A673 (cell line): ENCODE results near the gene ZNF837. TPM values are rescaled to one million over a fixed set of nuclear protein-coding genes. Genes with fewer than 3 reads are reported as not detected.

Experiments used
- BruUV-seq: library from RNA; stranded (reverse); fragments of 400-500 nt; replicated peaks from 2 replicates; lab custom pipeline; 2021; lab: Mats Ljungman, UMichigan
- CTCF ChIA-PET: fragments of 300-600 bp; sonication (Branson Sonifier 250); formaldehyde crosslinking; loops from one replicate; lab custom pipeline; 2022; ENCODE audit warnings: antibody characterized with exemption; lab: Charles Lee
- POLR2A ChIA-PET: fragments of 300-600 bp; sonication (Branson Sonifier 250); formaldehyde crosslinking; loops from one replicate; lab custom pipeline; 2022; ENCODE audit warnings: antibody characterized with exemption; ENCODE audit not compliant: low non-redundant PET; lab: Charles Lee
- DNase-seq: peaks from one replicate; pipeline ENCODE4 v3.0.0-alpha.2; 2015; ENCODE audit warnings: low spot score
- H3K27ac ChIP-seq: fragments of 200-600 bp; sonication (generic); 2 replicates; pipeline ENCODE4 v1.5.1; 2016; ENCODE audit warnings: mixed run types, low read depth, mild to moderate bottlenecking, mixed read lengths, antibody characterized with exemption, low read length; ENCODE audit not compliant: poor library complexity, severe bottlenecking
- H3K27me3 ChIP-seq: fragments of 200-600 bp; sonication (generic); replicated peaks from 2 replicates; pipeline ENCODE4 v1.6.1; 2017; ENCODE audit warnings: mixed run types, low read depth, mild to moderate bottlenecking, mixed read lengths, antibody characterized with exemption, low read length; ENCODE audit not compliant: insufficient read depth, poor library complexity
- H3K36me3 ChIP-seq: fragments of 200-600 bp; sonication (generic); 2 replicates; pipeline ENCODE4 v1.6.1; 2016; ENCODE audit warnings: mixed run types, mild to moderate bottlenecking, mixed read lengths, antibody characterized with exemption, low read length; ENCODE audit not compliant: insufficient read depth, poor library complexity, severe bottlenecking
- H3K4me1 ChIP-seq: fragments of 200-600 bp; sonication (generic); 2 replicates; pipeline ENCODE4 v1.6.1; 2017; ENCODE audit warnings: mixed run types, mild to moderate bottlenecking, mixed read lengths, antibody characterized with exemption, low read length; ENCODE audit not compliant: insufficient read depth, poor library complexity, severe bottlenecking
- H3K4me3 ChIP-seq: fragments of 200-600 bp; sonication (generic); 2 replicates; pipeline ENCODE4 v1.5.1; 2016; ENCODE audit warnings: low read depth, mixed run types, mild to moderate bottlenecking, mixed read lengths, low read length; ENCODE audit not compliant: poor library complexity, severe bottlenecking
- H3K9me3 ChIP-seq: fragments of 200-600 bp; sonication (generic); 2 replicates; pipeline ENCODE4 v1.6.1; 2016; ENCODE audit warnings: mixed run types, low read depth, mild to moderate bottlenecking, mixed read lengths, antibody characterized with exemption, low read length; ENCODE audit not compliant: poor library complexity, severe bottlenecking
- CTCF ChIP-seq: fragments of 300-800, 200-600 bp; sonication (generic); conservative IDR thresholded peaks from 2 replicates; pipeline ENCODE4 v1.5.1; 2017; ENCODE audit warnings: low read depth, mild to moderate bottlenecking, antibody characterized with exemption, low read length, moderate library complexity, mixed read lengths
- EZH2 ChIP-seq: fragments of 200-600 bp; sonication (generic); IDR thresholded peaks from 2 replicates; pipeline ENCODE4 v1.6.1; 2017; ENCODE audit warnings: borderline replicate concordance, low read depth, mild to moderate bottlenecking, mixed read lengths, antibody characterized with exemption, low read length; ENCODE audit not compliant: poor library complexity, severe bottlenecking
- intact Hi-C: fragments of 100-400 bp; cut with micrococcal nuclease; formaldehyde crosslinking; loops from one replicate; pipeline ENCODE4 v1.10.0; 2022; ENCODE audit not compliant: unreplicated experiment
- total RNA-seq: library from RNA; stranded (reverse); gene quantifications from 2 replicates; pipeline ENCODE4 v1.2.3, GENCODE V29; 2021

ZNF837 gene
- total RNA-seq, 1 experiment from 2014 or later, result 1.3 TPM

- CTCF ChIA-PET, result no interaction called here
- DNase-seq, result no peak
- no peaks in the 10 kb centered on the region for H3K27me3 ChIP-seq
- H3K4me1 ChIP-seq, result peaks cover 12% of the 10 kb centered on the region
- H3K4me3 ChIP-seq, result no peak overlapping the region
- TF ChIP-seq CTCF, result no peak
- TF ChIP-seq EZH2, result no peak
- POLR2A ChIA-PET, result no interaction called here
- no TSS peak for BruUV-seq
- intact Hi-C loops, result no loop called here
- H3K27ac ChIP-seq, result no peak overlapping the region
- no peaks in the 10 kb centered on the region for H3K9me3 ChIP-seq
- peaks cover 68% of the 10 kb centered on the region for H3K36me3 ChIP-seq
Observed at GRCh38 chr19:58392945-58393724, 12.3 kb upstream of the ZNF837 start.

GRCh38 chr19:58388175-58388526 is 7.3 kb upstream of the ZNF837 start:
- Histone ChIP-seq H3K4me1 (peaks cover 15% of the 10 kb centered on the region), H3K27me3 (no peaks in the 10 kb centered on the region), H3K4me3 (peak overlapping the region; percentile 76), H3K9me3 (no peaks in the 10 kb centered on the region), H3K27ac (peak overlapping the region; percentile 98), H3K36me3 (peaks cover 48% of the 10 kb centered on the region)
- CTCF ChIA-PET, result no interaction called here
- DNase-seq, result no peak
- intact Hi-C loops, result no loop called here
- no peak for TF ChIP-seq CTCF
- no TSS peak for BruUV-seq
- POLR2A ChIA-PET, result no interaction called here

DNA sequence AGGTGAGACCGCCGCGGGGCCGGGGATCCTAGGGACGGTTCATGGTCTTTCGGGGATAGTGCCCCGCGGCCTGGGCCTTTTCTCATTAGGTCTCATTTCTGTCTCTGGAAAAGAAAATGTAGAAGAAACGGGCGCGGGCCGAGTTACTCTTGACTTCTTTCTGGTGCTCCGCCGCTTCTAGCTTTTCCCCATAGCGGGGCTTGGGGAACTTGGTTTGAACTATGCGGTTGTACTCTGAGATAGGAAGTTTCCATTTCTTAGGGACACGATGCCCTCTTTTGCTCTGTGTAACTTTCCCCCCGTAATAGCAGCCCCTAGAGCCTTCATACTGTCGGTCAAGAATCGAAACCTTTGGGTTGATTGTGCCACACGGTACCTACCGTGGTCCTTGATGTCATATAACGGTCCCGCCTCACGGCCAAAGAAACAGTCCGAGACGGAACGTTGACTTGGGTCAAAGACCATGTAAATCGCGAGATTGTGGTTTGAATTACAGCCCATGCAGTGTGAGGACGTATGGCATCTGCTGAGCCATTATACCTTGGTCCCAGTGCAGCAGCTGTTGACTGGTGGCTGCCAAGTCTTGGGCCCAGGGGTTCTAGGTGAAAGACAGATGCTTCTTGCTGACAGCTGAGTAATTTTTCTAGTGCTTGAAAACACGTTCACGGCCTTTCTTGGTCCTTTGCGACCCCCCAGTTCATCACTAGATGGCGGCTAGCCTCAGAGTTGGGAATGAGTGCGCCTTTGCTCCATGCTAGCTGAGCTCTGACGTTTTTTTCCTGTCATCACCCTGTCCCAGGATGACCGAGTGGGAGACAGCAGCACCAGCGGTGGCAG is 6.7 kb upstream of the ZNF837 start:
- H3K27me3 ChIP-seq, result no peaks in the 10 kb centered on the region
- no peak for TF ChIP-seq CTCF
- TF ChIP-seq EZH2, result no peak
- no peaks in the 10 kb centered on the region for H3K9me3 ChIP-seq
- intact Hi-C loops, result no loop called here
- peak overlapping the region; percentile 98 for H3K27ac ChIP-seq
- ChIA-PET POLR2A (interaction anchor here (0.6 kb wide), 1 partner anchor 21 kb away, joined by 3 read pairs; the partner anchor contains the start of gene ZNF584), CTCF (no interaction called here)
- peak overlapping the region; percentile 76 for H3K4me3 ChIP-seq
- no peak for DNase-seq
- BruUV-seq, result TSS peak; percentile 39
- H3K4me1 ChIP-seq, result peaks cover 15% of the 10 kb centered on the region
- peaks cover 42% of the 10 kb centered on the region for H3K36me3 ChIP-seq
